GM23338 (cell line): ENCODE results near the gene SVIL. TPM values are rescaled to one million over a fixed set of nuclear protein-coding genes. Genes with fewer than 3 reads are reported as not detected.
"Not testable (repeated sequence)": the region's sequence is repeated elsewhere in the genome, so short reads cannot be mapped to it uniquely, and the experiment has no call there.

Experiments used
- ATAC-seq: fragments of 200-7000 bp; cut with Tn5 transposase; 3 replicates; pipeline ENCODE4 v1.9.1; 2020
- DNase-seq: peaks from one replicate; pipeline ENCODE4 v3.0.0-alpha.2; 2015; ENCODE audit warnings: low spot score
- H2AFZ ChIP-seq: fragments of 200-600 bp; sonication (generic); 2 replicates; pipeline ENCODE4 v1.8.0; 2016; ENCODE audit warnings: antibody characterized with exemption, mild to moderate bottlenecking, moderate library complexity
- H3F3A ChIP-seq: fragments of 200-600 bp; sonication (generic); replicated peaks from 2 replicates; pipeline ENCODE4 v1.8.0; 2017; ENCODE audit warnings: antibody characterized with exemption, mixed run types, low read depth
- H3K27ac ChIP-seq: fragments of 200-600 bp; sonication (generic); 2 replicates; pipeline ENCODE4 v1.6.1; 2016; ENCODE audit warnings: low read depth
- H3K27me3 ChIP-seq: fragments of 200-600 bp; sonication (generic); 2 replicates; pipeline ENCODE4 v1.8.0; 2016; ENCODE audit warnings: mild to moderate bottlenecking, mixed run types, moderate library complexity; ENCODE audit not compliant: insufficient read depth
- H3K36me3 ChIP-seq: fragments of 200-600 bp; sonication (generic); 2 replicates; pipeline ENCODE4 v1.8.0; 2016; ENCODE audit warnings: mild to moderate bottlenecking; ENCODE audit not compliant: insufficient read depth
- H3K4me1 ChIP-seq: fragments of 200-600 bp; sonication (generic); 2 replicates; pipeline ENCODE4 v1.8.0; 2016; ENCODE audit warnings: mild to moderate bottlenecking, moderate library complexity; ENCODE audit not compliant: insufficient read depth
- H3K4me2 ChIP-seq: fragments of 200-600 bp; sonication (generic); 2 replicates; pipeline ENCODE4 v1.7.1; 2017; ENCODE audit warnings: mixed run types
- H3K4me3 ChIP-seq: fragments of 200-600 bp; sonication (generic); 2 replicates; pipeline ENCODE4 v1.6.1; 2016; ENCODE audit warnings: mixed run types
- H3K79me2 ChIP-seq: fragments of 200-600 bp; sonication (generic); replicated peaks from 2 replicates; pipeline ENCODE4 v1.8.0; 2017; ENCODE audit warnings: mild to moderate bottlenecking; ENCODE audit not compliant: insufficient read depth
- H3K9me2 ChIP-seq: fragments of 200-600 bp; sonication (generic); 2 replicates; pipeline ENCODE4 v1.8.0; 2017; ENCODE audit not compliant: insufficient read depth
- H4K20me1 ChIP-seq: fragments of 200-600 bp; sonication (generic); replicated peaks from 2 replicates; pipeline ENCODE4 v1.8.0; 2017; ENCODE audit warnings: mild to moderate bottlenecking; ENCODE audit not compliant: insufficient read depth
- H3K27ac Mint-ChIP-seq: 2 replicates; pipeline ENCODE4 v1.8.0; 2020; ENCODE audit warnings: inconsistent platforms, mild to moderate bottlenecking, moderate library complexity, mixed read lengths
- H3K27me3 Mint-ChIP-seq: 3 replicates; pipeline ENCODE4 v1.8.0; 2022; ENCODE audit warnings: low read depth, mild to moderate bottlenecking, moderate library complexity, mixed read lengths, inconsistent platforms; ENCODE audit not compliant: insufficient read depth, poor library complexity
- H3K36me3 Mint-ChIP-seq: 3 replicates; pipeline ENCODE4 v1.8.0; 2021; ENCODE audit warnings: low read depth, mild to moderate bottlenecking, inconsistent platforms, moderate library complexity, mixed read lengths
- H3K4me1 Mint-ChIP-seq: 3 replicates; pipeline ENCODE4 v1.8.0; 2020; ENCODE audit warnings: mild to moderate bottlenecking, inconsistent platforms, mixed read lengths
- H3K4me3 Mint-ChIP-seq: 3 replicates; pipeline ENCODE4 v1.8.0; 2021; ENCODE audit warnings: moderate library complexity, mild to moderate bottlenecking, inconsistent platforms, mixed read lengths
- H3K9me3 Mint-ChIP-seq: 3 replicates; pipeline ENCODE4 v1.8.0; 2020; ENCODE audit warnings: moderate library complexity, mild to moderate bottlenecking, inconsistent platforms, mixed read lengths
- ETS1 ChIP-seq: IDR thresholded peaks from 2 replicates; pipeline ENCODE4 v1.6.1; 2016; ENCODE audit warnings: antibody characterized with exemption
- EZH2 ChIP-seq: fragments of 200-600 bp; sonication (generic); IDR thresholded peaks from one replicate; pipeline ENCODE4 v1.8.0; 2017; ENCODE audit warnings: antibody characterized with exemption, mild to moderate bottlenecking, low read depth; ENCODE audit not compliant: unreplicated experiment
- EZH2phosphoT487 ChIP-seq: fragments of 200-600 bp; sonication (generic); IDR thresholded peaks from one replicate; pipeline ENCODE4 v1.8.1; 2018; ENCODE audit warnings: antibody characterized with exemption; ENCODE audit not compliant: unreplicated experiment
- NANOG ChIP-seq: IDR thresholded peaks from 2 replicates; pipeline ENCODE4 v1.6.1; 2016; ENCODE audit warnings: antibody characterized with exemption, borderline replicate concordance
- POLR2AphosphoS5 ChIP-seq: IDR thresholded peaks from 2 replicates; pipeline ENCODE4 v1.6.1; 2016; ENCODE audit warnings: antibody characterized with exemption, low read depth
- ZNF462 ChIP-seq: fragments of 250-450 bp; sonication (Bioruptor Pico); IDR thresholded peaks from 2 replicates; pipeline ENCODE4 v1.5.0; 2020; ENCODE audit warnings: mild to moderate bottlenecking, moderate library complexity
- polyA plus RNA-seq: library from polyadenylated mRNA; unstranded; fragments of >200 nt; fragmentation: Nextera tagmentation; extraction: Ambion mirVana; gene quantifications from 2 replicates; pipeline ENCODE4 v1.2.1, GENCODE V29; 2016
- total RNA-seq: library from RNA; depleted of rRNA; stranded (reverse); fragments of >200 nt; shearing (Covaris generic); gene quantifications from 2 replicates; pipeline ENCODE4 v1.2.3, GENCODE V29; 2014

The SVIL gene
- total and polyA plus RNA-seq, 2 experiments from 2014 or later: 8.8 to 34.9 TPM

GRCh38 chr10:29461042-29461441, 173.7 kb downstream of the SVIL start (continued):
- TF ChIP-seq ZNF462 (no peak), EZH2 (no peak), EZH2phosphoT487 (no peak), NANOG (no peak)

- not testable (repeated sequence) for H3K79me2 ChIP-seq, H3K4me1 Mint-ChIP-seq, H3K9me2 ChIP-seq, H3K4me2 ChIP-seq, DNase-seq, H4K20me1 ChIP-seq, H3K27me3 Mint-ChIP-seq, H3K4me3 ChIP-seq, H3K4me1 ChIP-seq, H3K36me3 ChIP-seq, ATAC-seq, H2AFZ ChIP-seq, H3K27ac ChIP-seq, H3K27ac Mint-ChIP-seq, H3K27me3 ChIP-seq, H3F3A ChIP-seq, H3K4me3 Mint-ChIP-seq
- H3K9me3 Mint-ChIP-seq: peaks cover 14% of the 10 kb centered on the region
- peaks cover 37% of the 10 kb centered on the region for H3K36me3 Mint-ChIP-seq
These were observed 176.6 kb downstream of the SVIL start for GRCh38 chr10:29458190-29458589.

- no peak overlapping the region for H3K27ac ChIP-seq
- no peak for TF ChIP-seq POLR2AphosphoS5
- no peak for TF ChIP-seq ETS1
These were observed 179.7 kb downstream of the SVIL start for GRCh38 chr10:29455095-29455494.

More at GRCh38 chr10:29455095-29455494, 179.7 kb downstream of the SVIL start:
- no peak for ATAC-seq
- DNase-seq: no peak
- Mint-ChIP-seq H3K4me3 (no peak overlapping the region), H3K36me3 (peaks cover 14% of the 10 kb centered on the region), H3K27me3 (peaks cover 8% of the 10 kb centered on the region), H3K4me1 (peaks cover 3% of the 10 kb centered on the region; the same call in 2 of the 3 replicates), H3K27ac (no peak overlapping the region), H3K9me3 (peaks cover 6% of the 10 kb centered on the region)
- no peak overlapping the region for H3K4me2 ChIP-seq
- H2AFZ ChIP-seq: no peak overlapping the region
- no peaks in the 10 kb centered on the region for H3K36me3 ChIP-seq
- no peaks in the 10 kb centered on the region for H3K79me2 ChIP-seq
- no peaks in the 10 kb centered on the region for H3F3A ChIP-seq
- no peaks in the 10 kb centered on the region for H3K9me2 ChIP-seq
- H4K20me1 ChIP-seq: 0 out of 2 replicates have a peak, but pooled peaks cover 5% of the 10 kb centered on the region
- H3K4me3 ChIP-seq: no peak overlapping the region
- H3K27me3 ChIP-seq: no peaks in the 10 kb centered on the region
- no peaks in the 10 kb centered on the region for H3K4me1 ChIP-seq
